ENCODE measurements around the gene TMOD1. TPM values are rescaled to one million over a fixed set of nuclear protein-coding genes. Genes with fewer than 3 reads are reported as not detected.
A peak's percentile ranks its signal among the peaks of the same experiment; 100 is the strongest.

Gene TMOD1
- total and polyA plus RNA-seq, 2 of the 13 experiments (the other 11 are each of a cell fraction or from before 2014, with no cell fraction given), result 0.04 to 0.07 TPM

DNA sequence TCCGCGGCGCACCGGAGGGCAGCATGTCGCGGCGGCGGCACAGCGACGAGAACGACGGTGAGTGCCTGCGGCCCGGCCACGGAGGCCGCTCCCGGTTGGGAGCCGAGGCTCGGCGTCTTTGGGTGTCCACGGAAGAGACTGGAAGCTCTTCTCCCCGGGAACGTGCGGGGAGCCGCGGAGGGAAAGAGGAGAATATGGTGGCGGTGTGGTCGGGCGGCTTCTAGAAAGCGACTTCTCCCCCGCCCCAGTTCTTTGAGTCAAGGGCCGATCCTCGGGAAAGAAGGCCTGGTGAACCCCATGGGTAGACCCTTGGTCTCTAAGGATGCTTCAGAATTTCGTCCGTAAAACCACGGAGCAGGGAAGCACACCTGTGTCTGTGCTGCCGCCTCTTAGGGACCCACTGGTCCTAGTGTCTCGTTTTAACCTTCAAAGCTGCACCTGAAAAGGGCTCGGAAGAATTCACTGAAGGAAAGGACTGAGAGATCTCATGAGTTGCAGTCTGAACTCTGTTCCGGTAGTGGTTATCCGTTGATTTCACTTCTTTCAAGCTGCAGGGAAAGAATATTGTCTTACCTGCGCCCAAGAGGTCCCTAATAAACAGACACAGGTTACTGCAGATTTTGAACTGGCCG, 132.5 kb downstream of the TMOD1 start:
- ChIA-PET POLR2A (interaction anchor here (1.1 to 2.5 kb wide), 20 partner anchors 9 to 780 kb away, joined by 3 to 20 read pairs (median 7); partner anchors contain the start of genes ANP32B, NANS, TDRD7 and TRMO), CTCF (ENCODE audit: low intra/inter-chr PET ratio, low total read pairs) (no interaction called here)
- in situ Hi-C loops (cut with HindIII; ENCODE audit: extremely low pct_ligation_motif_present, low pct_unique_long_range_greater_than_20kb) (no loop called here), intact Hi-C loops (cut with micrococcal nuclease; ENCODE audit: unreplicated experiment) (loop anchor here (10.0 kb wide), 1 partner anchor 351 kb away; the partner anchor contains the start of gene ANP32B)
- FAIRE-seq, result no peak
- H3K36me3 ChIP-seq (replicated peaks in 1 of 2; ENCODE audit: control insufficient read depth in 1 of 2, insufficient read depth in 2 of 2, low read length in 2 of 2), result no peaks in the 10 kb centered on the region
- peaks cover 78% of the 10 kb centered on the region for H3K79me2 ChIP-seq (ENCODE audit: insufficient read depth, low read length)
- H2AFZ ChIP-seq (ENCODE audit: low read length), result no peak overlapping the region
- no peaks in the 10 kb centered on the region for H3K9me3 ChIP-seq (ENCODE audit: low read length)
- H3K27ac ChIP-seq (ENCODE audit: extremely low read length, insufficient read depth, low read length), result peak overlapping the region; percentile 98
- DNase-seq (ENCODE audit: low spot score), result peak; percentile 3
- BruUV-seq (replicated peaks), result no TSS peak
- peak; percentile 4 for ATAC-seq
- H4K20me1 ChIP-seq (ENCODE audit: insufficient read depth, low read length), result peaks cover 8% of the 10 kb centered on the region
- H3K9ac ChIP-seq (ENCODE audit: insufficient read depth, low read depth, low read length), result peak overlapping the region; percentile 97
- peak overlapping the region; percentile 72 for H3K4me2 ChIP-seq (ENCODE audit: low read depth, low read length)
- peak overlapping the region; percentile 82 to 89 (median 89) for H3K4me3 ChIP-seq (replicated peaks in 1 of 3; ENCODE audit: insufficient read depth in 1 of 3, low read depth in 2 of 3, low read length in 3 of 3)
- H3K4me1 ChIP-seq (ENCODE audit: insufficient read depth, low read length), result peaks cover 54% of the 10 kb centered on the region
- 1% methylated on average over 25 of the region's 43 CpGs for WGBS (ENCODE audit: low lambda C conversion rate)
- peaks cover 0 to 8% of the 10 kb centered on the region in 2 experiments; a peak in 1 of 5 replicates for H3K27me3 ChIP-seq (ENCODE audit: control insufficient read depth in 1 of 2, insufficient read depth in 2 of 2, low read length in 2 of 2)
- TF ChIP-seq, protein P1, sequence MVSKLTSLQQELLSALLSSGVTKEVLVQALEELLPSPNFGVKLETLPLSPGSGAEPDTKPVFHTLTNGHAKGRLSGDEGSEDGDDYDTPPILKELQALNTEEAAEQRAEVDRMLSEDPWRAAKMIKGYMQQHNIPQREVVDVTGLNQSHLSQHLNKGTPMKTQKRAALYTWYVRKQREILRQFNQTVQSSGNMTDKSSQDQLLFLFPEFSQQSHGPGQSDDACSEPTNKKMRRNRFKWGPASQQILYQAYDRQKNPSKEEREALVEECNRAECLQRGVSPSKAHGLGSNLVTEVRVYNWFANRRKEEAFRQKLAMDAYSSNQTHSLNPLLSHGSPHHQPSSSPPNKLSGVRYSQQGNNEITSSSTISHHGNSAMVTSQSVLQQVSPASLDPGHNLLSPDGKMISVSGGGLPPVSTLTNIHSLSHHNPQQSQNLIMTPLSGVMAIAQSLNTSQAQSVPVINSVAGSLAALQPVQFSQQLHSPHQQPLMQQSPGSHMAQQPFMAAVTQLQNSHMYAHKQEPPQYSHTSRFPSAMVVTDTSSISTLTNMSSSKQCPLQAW (CRISPR knock-in tag; IDR thresholded peaks at IDR 0.05), result no peak
- TF ChIP-seq MIXL1 (CRISPR knock-in tag; IDR thresholded peaks at IDR 0.05) (no peak), ZNF75D (CRISPR knock-in tag; IDR thresholded peaks at IDR 0.05; ENCODE audit: borderline replicate concordance) (no peak), ZNF501 (CRISPR knock-in tag; IDR thresholded peaks at IDR 0.05) (no peak), ZNF569 (CRISPR knock-in tag; IDR thresholded peaks at IDR 0.05; ENCODE audit: borderline replicate concordance) (no peak), ZSCAN29 (CRISPR knock-in tag; conservative IDR thresholded peaks at IDR 0.05) (no peak; the same call in 1 of the 2 replicates), ZFP90 (CRISPR knock-in tag; IDR thresholded peaks at IDR 0.05; ENCODE audit: borderline replicate concordance) (no peak; the same call in 1 of the 2 replicates), TRIM24 (CRISPR knock-in tag; IDR thresholded peaks at IDR 0.05) (no peak), ZNF180 (CRISPR knock-in tag; IDR thresholded peaks at IDR 0.05; ENCODE audit: borderline replicate concordance, low read depth) (no peak), RFX1 (IDR thresholded peaks at IDR 0.05) (no peak), WIZ (CRISPR knock-in tag; IDR thresholded peaks at IDR 0.05) (no peak), ZFAT (CRISPR knock-in tag; conservative IDR thresholded peaks at IDR 0.05) (no peak), ZNF282 (IDR thresholded peaks at IDR 0.05; ENCODE audit: partially characterized antibody) (no peak)
- TF ChIP-seq, protein P2, sequence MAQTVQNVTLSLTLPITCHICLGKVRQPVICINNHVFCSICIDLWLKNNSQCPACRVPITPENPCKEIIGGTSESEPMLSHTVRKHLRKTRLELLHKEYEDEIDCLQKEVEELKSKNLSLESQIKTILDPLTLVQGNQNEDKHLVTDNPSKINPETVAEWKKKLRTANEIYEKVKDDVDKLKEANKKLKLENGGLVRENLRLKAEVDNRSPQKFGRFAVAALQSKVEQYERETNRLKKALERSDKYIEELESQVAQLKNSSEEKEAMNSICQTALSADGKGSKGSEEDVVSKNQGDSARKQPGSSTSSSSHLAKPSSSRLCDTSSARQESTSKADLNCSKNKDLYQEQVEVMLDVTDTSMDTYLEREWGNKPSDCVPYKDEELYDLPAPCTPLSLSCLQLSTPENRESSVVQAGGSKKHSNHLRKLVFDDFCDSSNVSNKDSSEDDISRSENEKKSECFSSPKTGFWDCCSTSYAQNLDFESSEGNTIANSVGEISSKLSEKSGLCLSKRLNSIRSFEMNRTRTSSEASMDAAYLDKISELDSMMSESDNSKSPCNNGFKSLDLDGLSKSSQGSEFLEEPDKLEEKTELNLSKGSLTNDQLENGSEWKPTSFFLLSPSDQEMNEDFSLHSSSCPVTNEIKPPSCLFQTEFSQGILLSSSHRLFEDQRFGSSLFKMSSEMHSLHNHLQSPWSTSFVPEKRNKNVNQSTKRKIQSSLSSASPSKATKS (CRISPR knock-in tag; IDR thresholded peaks at IDR 0.05), result no peak
- TF ChIP-seq, protein P3, sequence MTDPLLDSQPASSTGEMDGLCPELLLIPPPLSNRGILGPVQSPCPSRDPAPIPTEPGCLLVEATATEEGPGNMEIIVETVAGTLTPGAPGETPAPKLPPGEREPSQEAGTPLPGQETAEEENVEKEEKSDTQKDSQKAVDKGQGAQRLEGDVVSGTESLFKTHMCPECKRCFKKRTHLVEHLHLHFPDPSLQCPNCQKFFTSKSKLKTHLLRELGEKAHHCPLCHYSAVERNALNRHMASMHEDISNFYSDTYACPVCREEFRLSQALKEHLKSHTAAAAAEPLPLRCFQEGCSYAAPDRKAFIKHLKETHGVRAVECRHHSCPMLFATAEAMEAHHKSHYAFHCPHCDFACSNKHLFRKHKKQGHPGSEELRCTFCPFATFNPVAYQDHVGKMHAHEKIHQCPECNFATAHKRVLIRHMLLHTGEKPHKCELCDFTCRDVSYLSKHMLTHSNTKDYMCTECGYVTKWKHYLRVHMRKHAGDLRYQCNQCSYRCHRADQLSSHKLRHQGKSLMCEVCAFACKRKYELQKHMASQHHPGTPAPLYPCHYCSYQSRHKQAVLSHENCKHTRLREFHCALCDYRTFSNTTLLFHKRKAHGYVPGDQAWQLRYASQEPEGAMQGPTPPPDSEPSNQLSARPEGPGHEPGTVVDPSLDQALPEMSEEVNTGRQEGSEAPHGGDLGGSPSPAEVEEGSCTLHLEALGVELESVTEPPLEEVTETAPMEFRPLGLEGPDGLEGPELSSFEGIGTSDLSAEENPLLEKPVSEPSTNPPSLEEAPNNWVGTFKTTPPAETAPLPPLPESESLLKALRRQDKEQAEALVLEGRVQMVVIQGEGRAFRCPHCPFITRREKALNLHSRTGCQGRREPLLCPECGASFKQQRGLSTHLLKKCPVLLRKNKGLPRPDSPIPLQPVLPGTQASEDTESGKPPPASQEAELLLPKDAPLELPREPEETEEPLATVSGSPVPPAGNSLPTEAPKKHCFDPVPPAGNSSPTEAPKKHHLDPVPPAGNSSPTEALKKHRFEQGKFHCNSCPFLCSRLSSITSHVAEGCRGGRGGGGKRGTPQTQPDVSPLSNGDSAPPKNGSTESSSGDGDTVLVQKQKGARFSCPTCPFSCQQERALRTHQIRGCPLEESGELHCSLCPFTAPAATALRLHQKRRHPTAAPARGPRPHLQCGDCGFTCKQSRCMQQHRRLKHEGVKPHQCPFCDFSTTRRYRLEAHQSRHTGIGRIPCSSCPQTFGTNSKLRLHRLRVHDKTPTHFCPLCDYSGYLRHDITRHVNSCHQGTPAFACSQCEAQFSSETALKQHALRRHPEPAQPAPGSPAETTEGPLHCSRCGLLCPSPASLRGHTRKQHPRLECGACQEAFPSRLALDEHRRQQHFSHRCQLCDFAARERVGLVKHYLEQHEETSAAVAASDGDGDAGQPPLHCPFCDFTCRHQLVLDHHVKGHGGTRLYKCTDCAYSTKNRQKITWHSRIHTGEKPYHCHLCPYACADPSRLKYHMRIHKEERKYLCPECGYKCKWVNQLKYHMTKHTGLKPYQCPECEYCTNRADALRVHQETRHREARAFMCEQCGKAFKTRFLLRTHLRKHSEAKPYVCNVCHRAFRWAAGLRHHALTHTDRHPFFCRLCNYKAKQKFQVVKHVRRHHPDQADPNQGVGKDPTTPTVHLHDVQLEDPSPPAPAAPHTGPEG (CRISPR knock-in tag; IDR thresholded peaks at IDR 0.05), result peak; percentile 96
